G401 (cell line): ENCODE data around the gene LRRC8C. TPM values are rescaled to one million over a fixed set of nuclear protein-coding genes. Genes with fewer than 3 reads are reported as not detected.
"Not testable (repeated sequence)": the region's sequence is repeated elsewhere in the genome, so short reads cannot be mapped to it uniquely, and the experiment has no call there.

ENCODE experiments used
- DNase-seq: peaks from one replicate; pipeline ENCODE4 v3.0.0-alpha.2; 2015; ENCODE audit warnings: low spot score
- in situ Hi-C: cut with HindIII; loops from 2 replicates; pipeline ENCODE4 v1.10.0; 2016; ENCODE audit warnings: low sequenced_read_pairs, mixed read lengths
- total RNA-seq: library from RNA; depleted of rRNA; stranded (reverse); fragments of >200 nt; shearing (Covaris generic); gene quantifications from 2 replicates; pipeline ENCODE4 v1.2.3, GENCODE V29; 2014

The LRRC8C gene
- total RNA-seq, 1 experiment from 2014 or later: 6.5 TPM

- DNase-seq: no peak
- in situ Hi-C loops: no loop called here
These were observed 57.7 kb downstream of the LRRC8C start for GRCh38 chr1:89690595-89690994.

DNA sequence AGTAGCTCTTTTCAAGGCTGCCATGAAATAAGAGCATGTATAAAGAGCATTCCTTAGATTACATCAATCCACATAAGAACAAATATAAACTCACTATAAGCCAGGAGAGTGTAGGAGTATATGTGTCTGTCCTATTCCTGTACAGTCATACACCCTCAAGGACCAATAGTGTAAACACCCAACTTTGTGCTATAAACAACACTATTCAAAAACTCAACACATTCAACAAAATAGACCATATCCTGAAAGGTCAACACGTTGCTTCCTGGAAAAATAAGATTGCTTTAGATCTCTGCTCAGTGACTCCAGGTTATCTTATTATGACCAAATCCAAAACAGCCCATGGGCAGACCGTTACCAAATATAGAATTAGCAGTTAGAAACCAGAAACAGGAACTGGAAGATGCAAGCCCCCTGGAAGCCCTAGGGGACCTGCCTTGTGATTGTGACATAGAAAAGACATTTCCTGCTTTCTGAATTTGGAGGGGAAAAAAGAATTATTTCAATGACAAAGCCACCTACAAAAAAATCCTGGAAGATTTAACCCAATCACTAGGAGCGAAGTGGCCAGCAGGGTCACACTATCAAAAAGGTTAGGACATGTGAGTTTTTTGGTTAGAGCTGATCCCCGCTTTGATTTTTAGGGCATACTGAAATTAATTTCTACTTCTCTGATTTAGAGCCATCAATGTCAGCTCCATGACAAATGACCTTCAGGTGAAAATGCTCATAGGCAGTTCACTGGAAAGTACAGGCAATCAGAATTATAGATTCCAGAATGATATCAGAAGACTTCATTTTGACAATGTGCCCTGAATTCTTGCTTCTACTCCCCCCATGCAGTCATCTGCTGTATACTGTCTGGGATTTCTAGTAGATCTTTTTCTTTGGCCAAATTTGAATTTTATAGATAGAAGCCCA is 59.9 kb downstream of the LRRC8C start:
- in situ Hi-C loops: no loop called here
- DNase-seq: no peak

GRCh38 chr1:89695847-89696246 is 62.9 kb downstream of the LRRC8C start:
- no peak for DNase-seq
- in situ Hi-C loops: no loop called here

- in situ Hi-C loops: no loop called here
- no peak for DNase-seq
These were observed 64.5 kb downstream of the LRRC8C start for GRCh38 chr1:89697383-89697782.

GRCh38 chr1:89698020-89698560 is 65.2 kb downstream of the LRRC8C start:
- DNase-seq: no peak
- in situ Hi-C loops: no loop called here

GRCh38 chr1:89698624-89699023 is 65.7 kb downstream of the LRRC8C start:
- no peak for DNase-seq
- in situ Hi-C loops: no loop called here

GRCh38 chr1:89699451-89699986 is 66.6 kb downstream of the LRRC8C start:
- in situ Hi-C loops: no loop called here
- no peak for DNase-seq

DNA sequence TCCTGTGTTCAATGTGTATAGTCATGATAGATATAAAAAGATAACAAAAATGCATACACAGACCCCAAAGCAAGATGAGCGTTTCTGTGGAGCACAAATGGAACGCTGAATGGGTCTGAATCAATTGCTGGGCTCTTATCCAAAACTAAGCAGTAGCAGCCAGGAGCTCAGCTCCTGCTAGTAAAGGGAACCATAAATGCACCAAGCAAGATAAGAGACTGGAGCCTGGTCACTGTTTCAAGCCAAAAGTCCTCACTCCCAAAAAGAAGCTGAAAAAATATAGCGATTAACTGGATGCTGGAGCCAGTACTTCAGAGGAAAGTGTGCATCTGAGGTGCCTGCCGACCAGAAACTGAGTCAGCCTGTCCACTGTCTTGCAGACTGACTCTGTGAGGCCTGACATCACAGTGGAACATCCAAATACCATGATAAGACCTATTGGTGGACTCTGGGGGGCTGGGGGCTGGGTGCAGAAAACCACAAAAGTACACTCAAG is 68.9 kb downstream of the LRRC8C start:
- in situ Hi-C loops: no loop called here
- no peak for DNase-seq

DNA sequence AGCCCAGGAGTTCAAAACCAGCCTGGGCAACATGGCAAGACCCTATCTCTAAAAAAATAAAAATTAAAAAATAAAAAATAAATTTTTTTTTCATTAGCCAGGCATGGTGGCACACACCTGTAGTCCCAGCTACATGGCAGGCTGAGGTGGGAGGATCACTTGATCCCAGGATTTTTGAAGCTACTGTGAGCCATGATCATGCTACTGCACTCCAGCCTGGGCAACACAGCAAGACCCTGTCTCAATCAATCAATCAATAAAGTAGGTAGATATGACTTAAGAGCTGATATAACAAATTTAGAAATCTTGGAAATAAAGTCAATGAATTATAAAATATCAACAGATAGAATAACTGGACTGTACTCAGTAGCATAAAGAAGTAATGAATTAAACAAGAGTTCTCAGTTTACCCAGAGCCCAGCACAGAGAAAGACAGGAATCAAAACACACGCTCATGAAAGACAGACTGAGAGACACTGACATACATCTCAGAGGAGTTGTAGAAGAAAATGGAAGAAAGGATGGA is 69.7 kb downstream of the LRRC8C start:
- in situ Hi-C loops: no loop called here
- DNase-seq: no peak

DNA sequence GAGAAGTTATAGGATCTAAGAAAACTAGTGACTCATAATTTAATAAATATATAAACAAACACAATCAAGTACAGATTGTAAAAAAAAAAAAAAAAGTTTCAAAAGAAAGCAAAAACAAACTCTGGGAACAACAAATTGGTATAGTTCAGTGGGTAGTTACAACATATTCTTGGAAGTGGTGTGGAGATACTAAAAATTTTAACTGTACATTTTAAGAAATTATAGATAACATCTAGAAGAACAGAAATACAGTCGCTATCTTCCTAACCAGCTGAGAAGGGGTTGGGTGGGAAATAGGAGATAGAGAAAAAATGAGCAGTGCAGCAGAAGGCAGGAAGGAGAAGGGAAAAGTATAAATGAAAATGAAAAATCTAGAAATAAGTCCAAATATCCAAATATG is 70.5 kb downstream of the LRRC8C start:
- in situ Hi-C loops: no loop called here
- no peak for DNase-seq

- no peak for DNase-seq
- in situ Hi-C loops: no loop called here
These were observed 71.1 kb downstream of the LRRC8C start for GRCh38 chr1:89704014-89704413.

DNA sequence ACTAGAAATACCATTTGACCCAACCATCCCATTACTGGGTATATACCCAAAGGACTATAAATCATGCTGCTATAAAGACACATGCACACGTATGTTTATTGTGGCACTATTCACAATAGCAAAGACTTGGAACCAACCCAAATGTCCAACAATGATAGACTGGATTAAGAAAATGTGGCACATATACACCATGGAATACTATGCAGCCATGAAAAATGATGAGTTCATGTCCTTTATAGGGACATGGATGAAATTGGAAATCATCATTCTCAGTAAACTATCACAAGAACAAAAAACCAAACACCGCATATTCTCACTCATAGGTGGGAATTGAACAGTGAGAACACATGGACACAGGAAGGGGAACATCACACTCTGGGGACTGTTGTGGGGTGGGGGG is 72.0 kb downstream of the LRRC8C start:
- DNase-seq, in situ Hi-C loops: not testable (repeated sequence)

- in situ Hi-C loops: no loop called here
These were observed 73.2 kb downstream of the LRRC8C start for GRCh38 chr1:89705901-89706699.

DNA sequence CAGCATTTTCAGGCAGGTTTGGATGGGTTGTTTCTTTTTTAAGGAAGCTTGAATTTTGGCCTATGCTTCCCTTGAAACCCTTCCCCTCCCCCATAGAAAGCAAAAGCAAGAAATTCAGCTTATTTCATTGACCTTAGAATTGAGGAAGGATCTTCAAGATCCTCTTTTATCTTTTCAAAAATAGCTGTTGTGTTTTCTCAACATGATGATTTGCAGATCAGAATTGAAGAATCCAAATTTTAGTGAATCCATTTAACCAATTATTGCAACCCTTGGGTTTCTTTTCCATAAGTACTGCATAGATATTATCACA is 73.7 kb downstream of the LRRC8C start:
- in situ Hi-C loops: no loop called here
- no peak for DNase-seq

More at GRCh38 chr1:89705901-89706699, 73.2 kb downstream of the LRRC8C start:
- no peak for DNase-seq

DNA sequence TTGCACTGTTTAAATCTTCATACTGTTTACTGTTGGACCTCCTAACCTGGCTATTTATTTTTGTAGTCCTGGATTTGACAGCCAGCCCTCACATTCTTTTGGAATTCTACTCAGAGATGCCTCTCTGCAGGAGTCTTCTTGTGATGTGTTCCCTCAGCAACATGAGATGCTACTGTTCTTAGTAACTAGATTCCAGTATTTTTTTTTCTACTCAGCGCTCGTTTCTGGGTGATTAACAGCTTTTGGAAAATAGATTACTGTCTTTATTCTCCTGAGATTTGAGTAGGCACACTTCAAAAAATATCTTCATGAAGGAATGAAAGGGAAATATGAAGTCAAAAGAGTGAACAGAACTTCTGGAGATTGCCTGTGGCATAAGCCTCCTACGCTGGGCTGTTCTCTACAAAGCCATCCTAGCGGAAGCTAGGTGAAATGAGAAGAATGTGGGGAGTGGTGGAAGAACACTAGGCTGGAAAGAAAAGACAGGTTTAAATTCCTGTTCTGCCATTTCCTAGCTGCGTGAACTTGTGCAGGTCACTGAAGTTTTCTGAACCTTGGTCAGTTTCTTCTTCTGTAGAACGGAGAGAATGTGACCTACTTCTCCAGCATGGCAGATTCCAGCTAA is 75.9 kb downstream of the LRRC8C start:
- no peak for DNase-seq
- in situ Hi-C loops: no loop called here

DNA sequence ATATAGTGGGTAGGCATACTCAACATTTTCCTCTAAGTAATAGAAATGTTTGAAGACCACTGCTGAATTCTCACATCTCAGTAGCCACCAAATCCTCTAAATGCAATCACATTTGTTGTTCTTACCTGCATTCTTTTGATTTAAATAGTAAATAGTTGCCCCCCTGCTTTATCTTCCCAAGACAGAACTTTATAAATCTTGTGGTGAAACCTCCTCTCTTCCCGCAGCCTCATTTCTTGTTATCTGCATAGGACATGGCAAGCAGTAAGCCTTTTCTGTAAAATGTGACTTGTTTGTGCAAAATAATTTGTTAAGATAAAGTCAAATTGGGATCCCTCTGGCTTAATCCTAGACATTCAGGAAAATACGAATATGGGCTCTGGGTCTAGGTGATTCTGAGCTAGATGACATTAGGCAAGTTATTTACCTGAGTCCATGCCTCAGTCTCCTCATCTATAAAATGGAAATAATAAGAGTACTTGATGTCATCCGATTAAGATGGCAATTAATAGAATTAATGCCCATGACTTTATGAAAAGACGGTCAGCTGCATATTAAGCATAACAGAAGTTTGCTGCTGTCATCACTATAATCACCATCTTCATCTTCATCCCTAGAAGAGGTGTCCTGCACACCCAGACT is 77.7 kb downstream of the LRRC8C start:
- in situ Hi-C loops: no loop called here
- no peak for DNase-seq

- DNase-seq: no peak
- in situ Hi-C loops: no loop called here
These were observed 78.3 kb downstream of the LRRC8C start for GRCh38 chr1:89711140-89711778.

- no peak for DNase-seq
- in situ Hi-C loops: no loop called here
These were observed 79.5 kb downstream of the LRRC8C start for GRCh38 chr1:89712420-89712819.
